Myocyte (in vitro differentiated cells): Measurements from ENCODE around the gene DHX15. TPM values are rescaled to one million over a fixed set of nuclear protein-coding genes. Genes with fewer than 3 reads are reported as not detected.
A peak's percentile ranks its signal among the peaks of the same experiment; 100 is the strongest.

Source experiments
- DNase-seq: peaks from one replicate; pipeline ENCODE4 v3.0.0-alpha.2; 2012; ENCODE audit warnings: low read depth
- total RNA-seq: library from RNA; depleted of rRNA; stranded (reverse); fragments of >200 nt; gene quantifications from 2 replicates; pipeline ENCODE4 v1.2.3, GENCODE V29; 2014

Gene DHX15
- total RNA-seq, 1 donor from 2014 or later: 104 TPM

- DNase-seq: peak; percentile 51
Measured at GRCh38 chr4:24583451-24584210, 723 bp downstream of the DHX15 start.

- no peak for DNase-seq
Measured at GRCh38 chr4:24582235-24582832, 2.0 kb downstream of the DHX15 start.

DNA sequence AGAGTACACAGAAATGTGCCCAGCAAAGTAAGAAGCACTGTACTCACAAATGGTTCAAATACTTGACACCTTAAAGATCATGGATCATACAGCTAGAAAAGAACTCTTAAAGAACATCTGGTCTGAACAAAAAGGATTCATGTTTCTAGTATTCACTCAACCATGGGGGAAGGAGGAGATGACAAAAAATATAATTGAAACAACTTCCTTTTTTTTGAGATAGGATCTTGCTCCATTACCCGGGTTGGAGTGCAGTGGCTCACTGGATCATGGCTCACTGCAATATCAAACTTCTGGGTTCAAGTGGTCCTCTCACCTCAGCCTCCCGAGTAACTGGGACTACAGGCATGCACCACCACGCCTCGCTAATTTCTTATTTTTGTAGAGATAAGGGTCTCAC is 6.0 kb downstream of the DHX15 start:
- DNase-seq: no peak

- no peak for DNase-seq
Measured at GRCh38 chr4:24576276-24576675, 8.1 kb downstream of the DHX15 start.

DNA sequence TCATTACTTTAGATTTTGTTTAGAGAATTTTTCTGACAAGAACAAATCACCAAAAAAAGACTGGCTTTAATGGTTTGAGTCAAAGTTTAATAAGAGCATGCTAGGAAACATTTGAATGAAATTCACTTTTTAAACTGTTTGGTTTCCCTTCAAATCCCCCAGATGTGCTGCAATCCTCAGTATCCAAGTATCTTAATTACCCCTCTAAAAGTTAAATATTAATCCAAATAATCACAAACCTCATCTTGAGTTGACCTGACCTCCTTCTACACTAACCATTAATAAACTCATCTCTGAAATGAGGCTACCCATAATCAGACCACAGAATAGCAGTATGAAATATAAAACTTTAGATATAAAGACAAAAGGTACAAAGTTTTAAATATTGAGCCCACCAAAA is 10.1 kb downstream of the DHX15 start:
- DNase-seq: no peak

DNA sequence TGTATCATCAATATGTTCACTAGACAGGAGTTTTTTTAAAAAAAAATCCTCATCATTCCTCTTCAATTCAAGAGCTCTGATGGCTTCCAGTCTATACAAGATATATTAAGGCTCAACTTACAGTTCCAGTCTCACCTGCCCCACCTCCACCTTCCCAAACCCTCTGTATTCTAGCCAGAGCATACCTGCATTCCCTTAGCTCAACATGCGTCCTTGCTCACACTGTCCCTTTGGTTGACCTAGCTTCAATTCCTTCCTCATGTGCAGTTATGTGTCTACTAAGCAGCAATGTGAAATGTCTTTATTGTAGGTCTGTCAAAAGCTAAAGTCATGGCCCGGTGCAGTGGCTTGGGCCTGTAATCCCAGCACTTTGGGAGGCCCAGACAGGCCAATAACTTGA is 10.8 kb downstream of the DHX15 start:
- no peak for DNase-seq

DNA sequence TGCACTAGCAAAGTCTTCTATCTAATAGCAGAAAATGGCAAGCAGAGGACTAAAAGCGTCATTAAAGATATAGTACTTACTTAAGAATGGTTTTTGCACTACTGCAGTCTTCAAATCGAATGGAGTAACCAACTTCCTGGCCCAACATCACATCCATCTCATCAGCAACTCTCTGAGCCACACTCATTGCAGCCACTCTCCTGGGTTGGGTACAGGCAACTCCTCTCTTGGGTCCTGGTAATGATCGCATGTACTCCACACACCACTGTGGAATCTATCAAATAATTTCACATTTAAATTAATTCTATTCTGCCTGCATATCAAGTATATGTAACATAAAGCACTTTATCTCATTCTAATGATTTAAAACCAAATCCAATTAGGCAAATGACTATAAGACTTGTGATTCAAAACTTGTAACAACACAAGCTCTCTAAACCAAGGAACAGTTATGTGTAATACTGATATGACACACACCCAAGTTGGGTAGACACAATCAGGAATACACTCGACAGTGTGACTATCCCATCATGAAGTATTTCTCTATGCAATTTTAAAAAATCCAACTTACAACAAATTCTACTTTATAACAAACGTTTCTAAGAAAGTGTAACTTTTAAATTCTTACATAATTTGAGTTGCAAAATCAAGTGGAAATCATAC is 13.6 kb downstream of the DHX15 start:
- no peak for DNase-seq

DNA sequence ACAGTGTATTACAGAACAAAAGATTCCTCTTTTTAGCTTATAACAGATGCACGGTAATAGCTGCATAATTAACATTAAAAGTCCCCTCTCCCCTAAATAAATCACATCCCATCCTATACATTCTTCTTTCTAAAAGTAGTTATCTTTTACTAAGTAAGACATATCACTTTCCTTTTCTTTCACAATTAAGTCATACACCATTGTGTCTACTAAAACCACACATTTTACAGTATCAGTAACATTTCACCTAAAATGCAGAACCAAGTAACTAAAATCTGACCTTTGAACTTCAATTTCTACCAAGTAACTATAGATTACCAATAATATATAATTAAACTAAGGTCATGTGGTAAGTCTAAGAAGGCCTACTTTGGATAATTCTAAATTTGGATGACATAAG is 14.2 kb downstream of the DHX15 start:
- no peak for DNase-seq

DNA sequence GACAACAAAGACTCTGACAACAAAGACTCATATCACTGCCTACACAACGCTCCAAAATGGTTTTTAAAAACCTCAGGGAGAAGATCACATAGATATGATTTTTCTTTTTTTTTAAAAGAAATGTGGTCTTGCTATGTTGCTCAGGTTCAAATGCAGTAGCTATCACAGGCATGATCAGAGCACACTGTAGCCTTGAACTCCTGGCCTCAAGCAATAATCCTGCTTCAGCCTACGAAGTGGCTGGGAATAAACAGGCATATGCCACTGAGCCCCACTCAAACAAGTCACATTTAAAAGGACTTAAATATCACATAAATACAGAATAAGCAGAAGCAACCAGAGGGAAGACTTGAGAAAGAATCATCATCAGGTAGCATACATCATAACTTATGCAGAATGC is 14.7 kb downstream of the DHX15 start:
- no peak for DNase-seq

GRCh38 chr4:24568425-24568824 is 15.9 kb downstream of the DHX15 start:
- DNase-seq: no peak

DNA sequence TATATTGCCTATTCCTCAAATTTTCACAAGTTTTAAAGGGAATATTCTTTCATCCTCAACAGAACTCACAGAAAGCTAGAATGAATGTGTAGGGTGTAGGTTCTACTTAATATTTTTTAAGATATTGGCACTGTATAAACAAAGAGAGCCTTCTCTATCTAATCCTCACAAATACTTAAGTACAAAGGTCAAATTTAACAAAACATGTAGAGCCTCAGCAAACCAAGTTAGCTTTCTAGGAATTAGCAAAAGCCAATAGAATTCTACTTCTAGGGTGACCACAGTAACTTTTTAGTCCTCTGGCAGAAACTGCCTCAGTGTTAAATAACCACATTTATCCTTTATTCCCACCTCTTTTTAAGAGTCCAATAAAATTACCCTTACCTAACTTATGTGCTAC is 19.3 kb downstream of the DHX15 start:
- DNase-seq: no peak

DNA sequence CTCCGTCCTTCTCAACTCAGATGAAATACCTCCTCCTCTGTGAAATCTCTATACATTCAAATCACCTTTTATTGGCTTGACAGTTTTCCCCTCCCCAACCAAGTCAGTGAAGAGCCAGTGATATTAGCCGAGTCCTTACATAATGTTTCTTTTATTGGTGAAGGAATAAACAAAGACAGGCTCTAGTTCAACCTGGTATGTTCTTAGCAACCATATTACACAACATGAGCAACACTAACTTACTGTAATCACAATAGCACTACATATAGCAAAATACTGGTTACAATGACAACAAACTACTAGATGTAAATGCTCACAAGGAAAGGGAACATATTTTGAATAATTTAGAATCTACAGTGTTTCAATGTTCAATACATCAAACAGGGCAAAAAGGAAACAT is 19.9 kb downstream of the DHX15 start:
- DNase-seq: no peak

DNA sequence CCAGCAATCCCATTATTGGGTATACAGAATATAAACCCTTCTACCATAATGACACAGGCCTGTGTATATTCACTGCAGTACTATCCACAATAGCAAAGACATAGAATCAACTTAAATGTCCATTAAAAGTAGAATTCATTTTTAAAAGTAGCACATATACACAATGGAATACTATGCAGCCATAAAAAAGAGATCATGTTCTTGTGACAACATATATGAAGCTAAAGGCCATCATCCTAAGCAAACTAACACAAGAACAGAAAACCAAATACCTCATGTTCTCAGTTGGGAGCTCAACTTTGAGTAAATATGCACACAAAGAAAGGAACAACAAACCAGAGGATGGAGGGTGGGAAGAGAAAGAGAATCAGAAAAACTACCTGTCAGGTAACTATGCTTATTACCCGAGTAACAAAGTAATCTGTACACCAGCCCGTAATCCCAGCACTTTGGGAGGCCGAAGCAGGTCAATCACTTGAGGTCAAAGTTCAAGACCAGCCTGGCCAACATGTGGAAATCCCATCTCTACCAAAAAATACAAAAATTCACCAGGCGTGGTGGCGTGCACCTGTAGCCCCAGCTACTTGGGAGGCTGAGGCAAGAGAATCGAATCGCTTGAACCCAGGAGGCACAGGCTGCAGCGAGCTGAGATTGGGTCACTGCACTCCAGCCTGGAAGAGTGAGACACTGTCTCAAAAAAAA is 22.8 kb downstream of the DHX15 start:
- no peak for DNase-seq

GRCh38 chr4:24560868-24561368 is 23.4 kb downstream of the DHX15 start:
- DNase-seq: no peak

- no peak for DNase-seq
Measured at GRCh38 chr4:24559889-24560288, 24.5 kb downstream of the DHX15 start.

GRCh38 chr4:24559032-24559821 is 25.1 kb downstream of the DHX15 start:
- DNase-seq: peak; percentile 14

- DNase-seq: no peak
Measured at GRCh38 chr4:24557026-24558025, 27.0 kb downstream of the DHX15 start.

GRCh38 chr4:24551492-24552289 is 32.7 kb downstream of the DHX15 start:
- peak; percentile 31 for DNase-seq
